GM20431 (cell line): ENCODE measurements around the gene SARNP.
"Not testable (repeated sequence)": the region's sequence is repeated elsewhere in the genome, so short reads cannot be mapped to it uniquely, and the experiment has no call there.

Experiments
- in situ Hi-C: fragments of 300-500 bp; cut with MseI, MboI; formaldehyde crosslinking; loops from one replicate; pipeline ENCODE4 v1.15.0; 2020; ENCODE audit warnings: low sequenced_read_pairs; ENCODE audit not compliant: unreplicated experiment

SARNP gene, protein sequence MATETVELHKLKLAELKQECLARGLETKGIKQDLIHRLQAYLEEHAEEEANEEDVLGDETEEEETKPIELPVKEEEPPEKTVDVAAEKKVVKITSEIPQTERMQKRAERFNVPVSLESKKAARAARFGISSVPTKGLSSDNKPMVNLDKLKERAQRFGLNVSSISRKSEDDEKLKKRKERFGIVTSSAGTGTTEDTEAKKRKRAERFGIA

GRCh38 chr12:55817345-55818139 is at the start of gene SARNP, which contains the start of gene ORMDL2:
TSS of gene SARNP (minus strand) at chr12:55817724. CDS start at chr12:55817701, 23 bp downstream.
TSS of gene ORMDL2 (plus strand) at chr12:55818041. CDS start at chr12:55819000, 959 bp downstream.
- in situ Hi-C loops = no loop called here

DNA sequence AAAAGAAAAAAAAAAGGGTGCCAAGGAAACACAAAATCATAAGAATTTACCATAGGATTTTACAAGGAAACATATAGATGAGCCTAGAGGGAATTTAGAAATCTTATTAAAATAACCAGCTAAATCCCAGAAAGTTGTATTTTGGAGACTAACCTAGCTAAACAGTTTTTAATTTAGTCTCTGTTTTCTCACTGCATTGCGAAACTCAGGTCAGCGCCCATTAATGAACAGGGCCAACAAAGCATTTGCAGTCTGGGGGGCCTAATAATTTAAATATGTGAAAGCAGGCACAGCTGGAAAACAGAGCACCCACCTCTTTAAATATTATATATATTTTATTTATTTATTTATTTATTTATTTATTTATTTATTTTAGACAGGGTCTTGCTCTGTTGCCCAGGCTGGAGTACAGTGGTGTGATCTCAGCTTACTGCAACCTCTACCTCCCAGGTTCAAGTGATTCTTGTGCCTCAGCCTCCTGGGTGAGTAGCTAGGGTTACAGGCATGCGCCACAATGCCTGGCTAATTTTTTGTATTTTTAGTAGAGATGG is 49.0 kb upstream of the SARNP start:
- in situ Hi-C loops = not testable (repeated sequence)

DNA sequence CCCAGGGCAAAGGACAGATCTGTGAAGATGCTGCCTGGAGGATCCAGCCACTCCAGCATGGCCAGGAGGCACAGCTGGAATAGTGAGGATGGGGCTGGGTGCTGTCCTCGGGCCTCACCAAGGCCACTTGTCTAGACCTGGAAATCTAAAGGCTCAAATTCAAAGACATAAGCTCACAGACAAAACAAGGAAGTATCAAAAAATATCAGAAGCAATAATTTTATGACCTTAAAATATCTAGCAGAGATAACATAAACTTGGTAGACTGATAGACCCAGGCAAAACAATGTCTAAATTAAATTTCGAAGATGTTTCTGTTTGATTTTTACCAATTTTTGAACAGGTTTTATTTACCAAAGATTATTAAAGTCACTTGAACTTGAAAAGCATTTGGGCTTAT is 47.8 kb upstream of the SARNP start:
- in situ Hi-C loops = no loop called here

- in situ Hi-C loops = not testable (repeated sequence)
Observed at GRCh38 chr12:55862931-55863330, 45.4 kb upstream of the SARNP start.

DNA sequence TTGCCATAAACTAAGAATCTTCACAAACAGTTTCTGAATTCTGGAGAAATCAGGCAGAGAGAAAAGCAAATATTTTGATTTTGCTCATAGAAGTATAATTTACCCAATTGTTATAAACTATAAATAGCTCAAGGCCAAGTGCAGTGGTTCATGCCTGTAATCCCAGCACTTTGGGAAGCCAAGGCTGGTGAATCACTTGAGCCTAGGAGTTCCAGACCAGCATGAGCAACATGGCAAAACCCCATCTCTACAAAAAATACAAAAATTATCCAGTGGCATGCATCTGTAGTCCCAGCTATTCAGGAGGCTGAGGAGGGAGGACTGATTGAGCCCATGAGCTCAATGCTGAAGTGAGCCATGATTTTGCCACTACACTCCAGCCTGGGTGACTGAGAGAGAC is 44.8 kb upstream of the SARNP start:
- in situ Hi-C loops = no loop called here

- in situ Hi-C loops = no loop called here
Observed at GRCh38 chr12:55861871-55862270, 44.3 kb upstream of the SARNP start.

GRCh38 chr12:55861396-55861795 is 43.9 kb upstream of the SARNP start:
- in situ Hi-C loops = no loop called here

GRCh38 chr12:55852740-55853139 is 35.2 kb upstream of the SARNP start:
- in situ Hi-C loops = no loop called here

DNA sequence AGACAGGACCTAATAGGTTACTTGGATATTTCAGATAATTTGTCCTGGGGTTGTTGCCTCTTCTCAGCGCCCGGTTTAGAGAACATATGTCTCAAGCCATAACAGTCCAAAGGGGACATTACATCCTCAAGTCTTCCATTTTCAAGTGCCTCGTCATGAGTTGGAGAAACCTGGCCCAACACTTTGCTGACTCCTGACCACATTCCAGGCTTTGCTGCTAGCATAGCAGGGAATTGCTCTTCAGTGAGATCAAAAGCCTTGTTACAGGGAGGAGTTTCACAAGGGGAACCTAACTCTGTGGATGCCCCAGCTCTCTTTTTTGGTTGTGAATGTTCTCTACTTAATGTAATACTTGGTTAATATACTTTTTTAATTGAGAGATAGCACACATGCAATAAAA is 33.4 kb upstream of the SARNP start:
- in situ Hi-C loops = no loop called here

DNA sequence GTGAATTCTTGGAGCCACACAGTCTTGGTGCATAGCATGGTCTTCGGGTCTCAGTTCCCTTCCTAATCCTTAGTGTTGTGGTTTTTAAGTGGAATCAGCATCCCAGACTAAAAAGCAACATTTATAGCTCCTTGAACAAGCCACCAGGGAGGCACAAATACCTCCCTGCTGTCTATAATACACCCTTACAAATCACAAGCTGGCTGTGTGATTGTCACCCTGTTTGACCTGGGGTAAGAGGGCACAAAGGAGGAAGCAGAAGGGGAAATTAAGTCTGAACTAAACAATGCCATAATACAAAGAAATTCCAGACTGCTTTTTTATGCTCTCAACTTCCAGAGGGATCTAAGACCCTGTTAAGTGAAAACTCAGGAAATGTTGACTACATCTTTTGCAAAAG is 32.9 kb upstream of the SARNP start:
- in situ Hi-C loops = no loop called here

DNA sequence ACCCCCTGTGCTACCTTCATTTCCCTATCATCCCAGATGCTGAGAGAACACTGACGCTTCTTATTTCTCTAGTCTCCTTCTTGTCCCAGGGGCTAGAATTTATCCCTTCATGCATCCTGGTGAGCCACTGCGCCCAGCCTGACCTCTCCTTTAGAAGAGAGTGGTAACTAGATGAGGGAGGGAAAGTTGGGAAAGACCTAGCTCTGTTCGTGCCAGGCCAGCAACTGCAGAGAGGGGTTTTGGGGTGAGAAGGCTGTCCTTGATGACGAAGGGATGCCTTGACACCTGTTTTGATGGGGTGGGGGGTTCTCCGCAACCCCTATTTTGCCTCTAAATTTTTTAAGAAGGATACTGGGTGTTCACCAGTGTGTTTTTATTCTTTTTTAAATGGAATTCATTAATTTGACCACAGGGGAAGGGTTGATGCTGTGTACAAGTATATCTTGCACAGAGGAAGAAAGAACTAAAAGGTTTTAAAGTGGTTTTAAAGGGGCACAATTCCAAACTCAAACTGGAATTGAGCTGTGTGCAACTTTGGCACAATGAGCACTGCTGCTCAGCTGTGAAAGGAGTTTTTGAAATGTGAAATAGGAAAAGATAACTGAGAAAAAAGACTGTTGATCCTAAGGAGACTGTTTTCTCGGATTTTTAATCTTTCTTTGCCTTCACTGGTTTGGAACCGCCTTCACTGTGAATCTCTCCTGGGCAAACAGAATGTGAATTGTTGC is 32.3 kb upstream of the SARNP start:
- in situ Hi-C loops = no loop called here

DNA sequence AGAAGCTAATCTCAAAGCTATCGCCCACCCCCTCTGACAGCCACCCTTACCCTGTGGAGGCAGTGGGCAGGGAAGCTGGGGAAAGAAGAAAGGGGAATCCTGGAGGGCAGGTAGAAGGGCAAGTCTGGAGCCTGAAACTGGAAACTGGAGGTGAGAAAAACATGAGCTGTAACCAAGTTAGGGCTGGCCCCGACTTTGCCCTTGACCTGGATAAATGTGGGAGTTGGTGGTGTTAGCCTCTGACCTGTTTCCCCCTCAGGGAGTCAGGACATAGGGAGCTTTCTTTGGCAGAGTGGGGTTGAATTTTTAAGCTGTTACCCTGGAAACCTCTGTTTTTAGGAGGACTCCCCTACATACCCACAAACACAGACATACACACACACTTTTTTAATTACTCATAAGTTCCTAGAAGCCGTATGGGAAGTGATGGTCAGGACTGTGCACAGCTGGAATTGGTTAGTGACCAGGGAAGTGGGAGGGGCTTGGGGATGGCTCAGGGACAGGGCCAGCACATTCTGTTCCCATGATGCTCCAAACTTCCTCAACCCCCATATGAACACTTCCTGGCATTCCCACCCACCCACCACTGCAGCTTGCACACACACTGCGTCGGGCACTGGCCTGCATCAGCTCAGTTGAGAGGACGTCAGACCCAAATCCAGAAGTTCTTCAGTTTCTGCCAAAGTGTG is 30.2 kb upstream of the SARNP start:
- in situ Hi-C loops = no loop called here

- in situ Hi-C loops = no loop called here
Observed at GRCh38 chr12:55847033-55847432, 29.5 kb upstream of the SARNP start.

DNA sequence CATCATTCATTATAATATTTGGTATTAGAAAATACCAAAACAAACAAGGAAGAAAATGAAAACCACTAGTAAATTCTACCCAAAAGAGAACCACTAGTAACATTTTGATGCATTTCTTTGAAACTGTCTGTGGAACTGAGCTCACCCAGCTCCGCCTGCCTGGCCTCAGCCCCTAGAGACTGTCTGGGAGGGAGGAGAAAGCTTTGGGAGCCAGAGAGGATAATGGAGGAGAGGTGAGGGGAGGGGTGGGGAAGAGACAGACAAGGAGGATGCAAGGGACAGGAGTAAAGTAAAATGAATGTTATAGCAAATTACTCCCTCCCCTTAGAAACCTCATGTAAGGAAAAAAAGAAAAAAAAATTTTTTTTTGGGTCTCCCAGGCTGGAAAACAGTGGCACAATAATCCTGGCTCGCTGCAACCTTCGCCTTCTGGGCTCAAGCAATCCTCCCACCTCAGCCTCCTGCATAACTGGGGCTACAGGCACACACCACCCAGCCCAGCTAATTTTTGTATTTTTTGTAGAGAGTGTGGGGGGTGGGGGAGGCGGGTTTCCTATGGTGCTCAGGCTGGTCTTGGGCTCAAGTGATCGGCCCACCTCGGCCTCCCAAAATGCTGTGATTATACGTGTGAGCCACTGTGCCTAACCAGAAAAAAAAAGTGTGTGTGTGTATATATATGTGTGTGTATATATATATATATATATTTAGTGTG is 28.4 kb upstream of the SARNP start:
- in situ Hi-C loops = no loop called here

DNA sequence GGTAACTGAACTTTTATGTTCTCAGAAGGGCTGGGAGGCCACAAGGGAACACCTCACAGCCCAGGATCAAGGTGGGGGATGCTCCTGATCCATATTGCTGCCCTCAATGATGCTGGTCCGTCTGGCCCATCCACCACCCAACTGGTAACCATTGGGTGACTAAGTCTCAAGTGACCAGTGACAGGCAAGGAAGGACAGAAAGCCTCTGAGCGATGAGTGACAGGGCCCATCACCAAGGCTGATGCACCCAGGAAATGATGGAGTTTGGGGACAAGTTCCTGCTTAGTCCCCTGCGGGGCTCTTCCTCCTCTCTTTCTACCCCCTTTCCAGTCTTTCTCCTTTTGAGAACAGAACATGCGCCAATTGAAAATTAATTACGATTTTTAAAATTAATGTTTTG is 27.8 kb upstream of the SARNP start:
- in situ Hi-C loops = no loop called here

DNA sequence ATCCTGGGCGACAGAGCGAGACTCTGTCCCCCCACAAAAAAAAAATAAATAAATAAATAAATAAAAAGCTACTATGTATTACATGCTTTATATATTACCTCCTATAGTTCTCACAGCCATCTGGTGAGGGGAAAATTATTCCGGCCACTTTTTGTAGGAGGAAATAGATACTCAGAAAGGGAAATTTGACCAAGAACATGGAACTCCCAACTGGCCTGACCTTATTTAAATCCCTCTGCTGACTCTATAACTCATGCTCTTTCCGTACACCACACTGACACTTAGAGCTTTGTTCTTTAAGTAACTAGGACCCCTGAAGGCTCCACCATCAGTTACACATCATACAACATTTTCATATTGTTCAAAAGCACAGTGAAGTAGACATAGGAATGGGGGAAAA is 27.4 kb upstream of the SARNP start:
- in situ Hi-C loops = no loop called here

DNA sequence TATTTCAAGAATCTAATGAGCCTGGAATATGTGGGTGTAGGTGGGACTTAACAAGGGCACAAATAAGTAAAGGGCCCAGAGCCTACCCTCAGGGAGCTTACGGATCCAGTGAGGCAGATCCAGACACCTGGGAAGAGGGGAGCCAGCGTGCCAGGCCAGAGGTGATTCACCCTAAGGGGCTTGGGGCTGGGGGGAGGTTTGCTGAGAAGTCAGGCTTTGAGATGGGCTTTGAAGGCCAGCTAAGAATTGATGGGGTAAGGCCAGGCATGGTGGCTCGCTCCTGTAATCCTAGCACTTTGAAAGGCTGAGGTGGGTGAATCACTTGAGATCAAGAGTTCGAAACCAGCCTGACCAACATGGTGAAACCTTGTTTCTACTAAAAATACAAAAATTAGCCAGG is 25.9 kb upstream of the SARNP start:
- in situ Hi-C loops = no loop called here

DNA sequence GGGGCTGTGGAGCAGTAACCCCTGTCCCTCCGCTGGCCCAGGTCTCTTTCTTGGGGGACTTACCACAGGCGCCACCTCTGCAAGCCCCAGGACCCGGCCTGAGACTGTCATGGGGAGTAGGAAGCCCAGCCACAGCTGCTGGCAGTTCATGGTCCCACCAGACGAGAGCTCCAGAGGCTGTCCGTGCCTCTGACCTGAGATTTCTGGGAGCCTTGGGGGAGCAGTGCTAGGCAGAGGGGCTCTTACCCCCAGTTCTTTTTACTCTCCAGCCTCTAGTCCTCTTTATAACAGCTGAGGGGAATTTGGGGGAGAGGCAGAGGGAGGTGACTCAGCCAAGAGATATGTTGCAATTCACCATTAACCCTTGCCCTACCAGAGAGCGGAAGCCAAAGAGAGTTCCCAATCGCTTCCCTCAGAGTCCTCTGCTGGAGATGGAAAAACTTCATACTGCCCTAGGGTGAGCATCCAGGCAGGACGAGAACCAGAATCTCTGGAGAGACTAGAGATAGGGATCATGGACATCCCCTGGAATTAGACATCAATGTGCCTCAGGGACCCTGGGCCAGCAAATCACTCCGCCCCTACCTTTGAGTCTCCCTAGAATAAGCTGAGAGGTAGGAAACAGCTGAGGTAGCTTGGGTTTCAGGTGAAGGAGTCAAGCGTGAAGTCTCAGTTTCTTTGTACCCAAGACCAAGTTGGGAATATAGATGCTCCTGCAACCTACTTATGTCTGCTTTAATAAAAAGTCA is 25.3 kb upstream of the SARNP start, which contains the start of gene MMP19:
Gene MMP19, minus strand, starts transcription at position 256 of the 749 bp plus-strand sequence. Its CDS starts 106 bp downstream, at position 150.
- in situ Hi-C loops = no loop called here
